ENCODE data around the gene FBXL2.

FBXL2 gene, protein sequence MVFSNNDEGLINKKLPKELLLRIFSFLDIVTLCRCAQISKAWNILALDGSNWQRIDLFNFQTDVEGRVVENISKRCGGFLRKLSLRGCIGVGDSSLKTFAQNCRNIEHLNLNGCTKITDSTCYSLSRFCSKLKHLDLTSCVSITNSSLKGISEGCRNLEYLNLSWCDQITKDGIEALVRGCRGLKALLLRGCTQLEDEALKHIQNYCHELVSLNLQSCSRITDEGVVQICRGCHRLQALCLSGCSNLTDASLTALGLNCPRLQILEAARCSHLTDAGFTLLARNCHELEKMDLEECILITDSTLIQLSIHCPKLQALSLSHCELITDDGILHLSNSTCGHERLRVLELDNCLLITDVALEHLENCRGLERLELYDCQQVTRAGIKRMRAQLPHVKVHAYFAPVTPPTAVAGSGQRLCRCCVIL

DNA sequence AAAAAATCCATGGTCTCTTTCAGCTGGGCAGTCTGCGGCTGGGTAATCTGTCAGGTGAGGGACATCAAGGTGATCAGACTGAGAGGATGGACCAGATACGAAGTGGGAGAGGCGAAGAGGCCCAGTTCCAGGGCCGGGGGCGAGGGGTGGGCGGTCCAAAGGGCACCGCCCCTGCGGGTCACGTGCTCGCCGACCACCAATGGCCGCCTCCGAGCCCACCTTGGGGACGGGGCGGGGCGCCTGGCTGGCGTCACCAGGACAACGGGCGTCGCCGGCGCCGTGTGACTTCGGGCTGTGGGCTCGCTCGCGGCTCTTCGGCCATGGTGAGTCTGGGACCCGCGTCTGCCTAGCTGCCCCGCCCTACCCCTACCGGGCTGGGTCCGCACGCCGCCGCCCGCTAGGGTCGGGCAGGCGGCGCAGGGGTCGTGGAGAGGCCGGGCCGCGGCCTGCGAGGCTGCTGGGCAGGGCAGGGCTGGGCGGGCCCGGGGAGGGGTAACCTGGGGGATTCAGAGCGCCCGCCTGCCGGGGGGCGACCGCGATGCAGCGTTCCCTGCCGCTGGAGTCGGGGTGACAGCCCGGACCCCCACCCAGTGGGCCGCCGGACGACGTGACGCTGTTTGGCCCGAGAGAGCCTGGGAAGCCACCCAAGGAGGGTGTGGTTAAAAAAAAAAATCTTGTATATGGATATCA is at the start of gene FBXL2:
Gene FBXL2 (plus strand): TSS at position 250 of the 690 bp plus-strand sequence. CDS start 71 bp downstream, at position 321.
- DNase-seq = peak; percentile 57

DNA sequence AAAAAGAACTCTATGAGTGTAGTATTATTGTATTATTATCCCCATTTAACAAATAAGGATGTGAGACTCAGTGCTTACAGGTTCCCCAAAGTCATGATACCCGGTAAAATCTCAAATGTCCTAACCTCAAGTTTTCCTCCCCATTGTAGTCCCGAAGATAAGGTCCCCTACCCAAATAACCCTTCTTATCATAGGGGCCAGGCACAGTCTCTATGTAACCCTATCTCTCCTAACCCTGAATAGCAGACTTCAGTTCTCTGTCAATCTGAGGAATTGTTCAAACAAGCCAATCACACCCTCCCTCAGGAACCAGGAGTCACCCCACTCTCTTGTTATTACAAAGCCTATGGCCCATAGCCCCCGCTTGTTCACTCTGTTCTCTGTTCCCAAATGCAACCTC is 48.2 kb upstream of the FBXL2 start:
- no peak for DNase-seq

GRCh38 chr3:33229947-33230346 is 47.3 kb upstream of the FBXL2 start:
- no peak for DNase-seq

DNA sequence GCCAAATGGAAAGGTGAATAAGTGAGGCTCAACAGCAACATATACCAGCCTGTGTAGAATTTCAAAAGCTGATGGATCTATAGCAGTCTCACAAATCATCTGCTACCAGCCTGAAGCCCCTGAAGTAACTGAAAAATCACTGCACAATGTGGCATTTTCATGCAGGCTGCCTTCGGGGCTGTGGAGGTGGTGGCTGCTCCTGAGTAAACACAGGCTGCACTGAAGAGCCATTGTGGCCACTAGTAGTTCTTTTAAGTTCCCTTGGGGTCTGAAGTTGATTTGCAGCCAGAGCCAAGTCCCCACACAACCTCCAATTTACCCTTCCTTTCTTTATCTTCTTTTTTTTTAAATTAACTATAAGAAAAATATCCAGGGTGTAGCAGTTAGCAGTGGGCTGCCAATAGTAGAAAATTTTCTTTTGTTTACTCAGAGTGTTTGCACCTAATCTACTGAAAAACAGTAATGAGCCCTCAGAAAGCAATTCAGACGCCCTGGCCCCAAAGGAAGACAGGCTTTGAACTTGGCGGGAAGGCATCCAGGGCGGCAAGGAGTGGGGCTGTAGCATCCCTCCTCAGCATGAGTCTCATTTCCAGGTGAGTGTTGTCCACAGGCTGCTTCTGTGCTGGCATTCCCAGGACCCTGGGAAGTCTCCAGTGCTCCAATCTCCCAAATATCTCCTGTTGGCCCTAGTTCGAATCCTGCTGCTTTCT is 45.3 kb upstream of the FBXL2 start:
- no peak for DNase-seq

- no peak for DNase-seq
These were observed 43.4 kb upstream of the FBXL2 start for GRCh38 chr3:33233884-33234283.

- no peak for DNase-seq
These were observed 41.2 kb upstream of the FBXL2 start for GRCh38 chr3:33236005-33236404.

GRCh38 chr3:33237439-33237838 is 39.8 kb upstream of the FBXL2 start:
- no peak for DNase-seq

- no peak for DNase-seq
These were observed 38.3 kb upstream of the FBXL2 start for GRCh38 chr3:33238923-33239322.

DNA sequence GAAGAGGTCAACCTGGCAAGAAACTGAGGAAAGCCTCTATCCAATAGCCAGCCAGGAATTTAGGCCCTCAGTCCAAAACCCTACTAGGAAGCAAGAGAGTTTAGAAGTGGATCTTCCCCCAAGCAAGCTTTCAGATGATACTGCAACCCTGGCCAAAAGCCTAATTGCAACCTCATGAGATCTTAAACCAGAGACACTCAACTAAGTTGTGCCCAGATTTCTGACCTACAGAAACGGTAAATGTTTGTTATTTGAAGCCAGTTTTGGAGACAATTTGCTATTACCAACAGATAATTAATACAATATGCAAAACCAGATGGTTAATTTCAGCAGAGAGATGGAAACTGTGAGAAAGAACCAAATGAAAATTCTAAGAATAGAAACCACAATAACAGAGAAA is 37.0 kb upstream of the FBXL2 start:
- no peak for DNase-seq

GRCh38 chr3:33246786-33247185 is 30.5 kb upstream of the FBXL2 start:
- DNase-seq = no peak

DNA sequence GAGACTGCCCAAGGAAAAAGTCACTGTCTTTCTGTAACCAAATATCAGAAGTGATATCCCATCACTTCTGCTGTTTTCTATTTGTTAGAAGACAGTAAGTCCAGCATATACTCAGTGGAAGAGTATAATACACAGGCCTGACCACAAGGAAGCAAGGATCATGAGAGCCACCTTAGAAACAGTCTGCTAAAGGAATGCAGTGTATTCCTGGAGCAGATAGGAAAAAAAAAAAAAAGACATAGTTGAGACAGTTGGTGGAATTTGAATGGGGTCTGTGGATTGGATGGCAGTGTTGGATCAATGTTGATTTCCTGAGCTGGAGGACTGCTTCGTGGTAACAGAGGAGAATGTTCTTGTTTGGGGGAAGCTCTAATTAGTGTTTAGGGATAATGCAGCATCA is 26.5 kb upstream of the FBXL2 start:
- no peak for DNase-seq

DNA sequence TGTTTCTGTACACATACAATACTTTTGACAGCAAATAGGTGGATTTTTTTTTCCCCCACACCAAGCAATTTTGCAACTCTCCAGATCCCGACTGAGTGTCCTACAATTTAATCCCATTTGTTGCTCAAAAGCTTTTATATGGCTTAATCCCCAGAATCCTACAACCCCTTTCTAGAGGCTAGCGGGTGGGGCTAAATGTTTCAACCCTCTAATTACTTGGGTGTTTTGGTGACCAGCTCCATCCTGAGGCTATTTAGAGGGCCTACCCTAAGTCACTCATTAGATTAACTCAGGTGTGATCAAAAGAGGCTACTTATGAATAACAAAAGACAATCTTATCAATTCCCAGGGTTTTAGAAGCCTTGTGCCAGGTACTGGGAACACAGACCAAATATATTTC is 21.0 kb upstream of the FBXL2 start:
- no peak for DNase-seq

DNA sequence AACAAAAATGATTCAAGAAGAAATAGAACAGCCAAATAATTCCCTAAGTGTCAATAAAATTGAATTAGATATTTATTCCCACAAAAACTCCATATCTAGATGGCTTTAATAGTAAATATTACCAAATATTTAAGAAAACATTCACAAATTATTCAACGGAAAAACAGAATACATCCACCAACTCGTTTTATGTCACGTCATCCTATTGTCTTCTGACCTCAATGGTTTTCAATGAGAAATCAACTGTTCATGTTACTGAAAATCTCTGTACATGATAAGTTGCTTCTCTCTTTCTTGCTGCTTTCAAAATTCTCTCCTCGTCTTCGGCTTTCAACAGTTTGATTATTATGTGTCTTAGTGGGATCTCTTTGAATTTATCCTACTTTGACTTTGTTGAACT is 17.1 kb upstream of the FBXL2 start:
- no peak for DNase-seq

GRCh38 chr3:33269385-33269784 is 7.9 kb upstream of the FBXL2 start:
- DNase-seq = no peak

- DNase-seq = no peak
These were observed 5.9 kb upstream of the FBXL2 start for GRCh38 chr3:33271324-33271723.

DNA sequence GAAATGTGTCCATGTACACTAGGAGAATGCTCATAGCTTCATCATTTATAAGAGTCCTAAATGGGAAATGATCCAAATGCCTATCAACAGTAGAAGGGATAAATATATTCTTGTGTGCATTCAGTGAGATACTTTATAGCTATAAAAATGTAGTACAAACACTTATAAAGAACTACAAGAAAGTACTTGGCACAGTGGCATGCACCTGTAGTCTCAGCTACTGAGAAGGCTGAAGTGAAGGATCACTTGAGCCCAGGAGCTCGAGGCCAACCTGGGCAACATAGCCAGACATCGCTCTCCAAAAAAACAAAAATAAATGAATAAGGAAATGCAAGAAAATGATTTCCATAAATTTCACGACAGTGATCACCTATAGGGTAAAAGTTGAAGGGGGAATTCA is 3.6 kb upstream of the FBXL2 start:
- DNase-seq = no peak

GRCh38 chr3:33278163-33278562 is 921 bp downstream of the FBXL2 start:
- DNase-seq = peak; percentile 25

DNA sequence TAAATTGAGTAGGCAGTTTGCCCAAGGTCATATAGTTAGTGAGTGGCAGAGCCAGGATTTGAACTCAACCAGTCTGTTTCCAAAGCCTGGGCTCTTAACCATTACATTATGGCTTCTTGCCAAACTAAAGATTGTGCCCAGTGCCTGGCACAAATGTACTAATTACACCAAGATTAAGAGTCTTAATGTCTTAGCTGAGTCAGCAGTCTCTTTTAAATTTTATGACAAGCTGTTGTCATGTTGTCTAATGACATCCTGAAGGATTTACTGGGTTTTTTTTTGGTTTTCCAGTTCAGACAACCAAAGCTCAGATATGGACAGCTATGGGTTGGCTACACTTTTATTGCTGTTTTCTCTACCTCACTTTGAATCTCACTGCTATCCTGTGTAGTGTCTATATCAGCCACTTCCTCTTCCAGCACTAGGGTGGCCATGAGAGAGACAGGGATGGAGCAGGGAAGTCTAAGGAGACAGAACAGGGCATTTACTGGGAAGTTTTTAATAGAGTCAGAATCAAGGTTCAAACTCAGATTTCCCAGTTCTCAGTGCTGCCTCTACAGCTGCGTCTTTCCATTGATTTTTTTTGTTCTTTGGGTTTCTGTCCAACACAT is 10.5 kb downstream of the FBXL2 start:
- no peak for DNase-seq

DNA sequence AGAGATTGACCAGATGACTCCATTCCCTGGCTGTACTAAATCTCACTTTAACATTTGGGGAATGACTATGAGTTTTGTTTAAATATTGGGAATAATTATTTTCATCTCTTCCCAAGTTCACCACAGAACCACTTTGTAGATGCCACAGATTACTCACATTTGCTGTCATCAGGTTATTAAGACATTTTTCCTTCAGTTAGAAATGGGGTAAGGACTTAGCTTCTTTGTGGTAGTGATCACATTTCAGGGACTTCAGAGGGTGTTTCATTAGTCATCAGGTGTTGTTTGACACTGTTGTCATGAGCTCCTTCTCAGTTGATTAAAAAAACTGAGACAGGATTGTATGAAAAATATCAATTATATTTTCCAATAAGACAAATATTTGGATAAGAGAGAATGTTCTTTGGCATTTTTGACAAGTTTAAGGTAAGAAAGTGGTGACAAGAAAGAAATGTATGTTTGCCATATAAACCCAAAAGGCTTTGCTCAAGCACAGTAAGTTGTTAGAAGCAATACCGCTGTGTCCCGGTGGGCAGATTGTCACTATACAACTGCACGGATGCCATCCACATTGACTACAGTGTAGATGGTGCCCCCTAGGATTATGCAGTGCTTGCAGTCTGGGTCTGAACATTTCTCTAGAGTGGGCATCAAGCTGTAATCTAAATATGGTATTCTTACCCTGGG is 22.3 kb downstream of the FBXL2 start:
- no peak for DNase-seq

DNA sequence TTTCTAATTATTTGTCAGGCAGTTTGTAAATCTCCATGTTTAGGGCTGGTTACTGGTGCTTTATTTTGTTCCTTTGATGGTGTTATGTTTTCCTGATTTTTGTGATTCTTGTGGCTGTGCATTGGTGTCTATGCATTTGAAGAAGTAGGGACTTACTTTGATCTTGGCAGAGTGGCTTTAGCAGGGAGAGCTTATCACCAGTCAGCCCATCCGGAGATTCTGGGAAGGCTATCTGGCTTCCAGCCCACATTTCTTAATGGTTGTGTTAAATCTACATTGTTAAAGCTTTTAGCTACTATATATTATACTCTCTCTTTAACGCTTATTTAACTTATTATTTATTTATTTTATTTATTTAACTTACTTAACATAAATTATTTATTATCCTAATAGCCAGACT is 35.1 kb downstream of the FBXL2 start:
- DNase-seq = no peak

DNA sequence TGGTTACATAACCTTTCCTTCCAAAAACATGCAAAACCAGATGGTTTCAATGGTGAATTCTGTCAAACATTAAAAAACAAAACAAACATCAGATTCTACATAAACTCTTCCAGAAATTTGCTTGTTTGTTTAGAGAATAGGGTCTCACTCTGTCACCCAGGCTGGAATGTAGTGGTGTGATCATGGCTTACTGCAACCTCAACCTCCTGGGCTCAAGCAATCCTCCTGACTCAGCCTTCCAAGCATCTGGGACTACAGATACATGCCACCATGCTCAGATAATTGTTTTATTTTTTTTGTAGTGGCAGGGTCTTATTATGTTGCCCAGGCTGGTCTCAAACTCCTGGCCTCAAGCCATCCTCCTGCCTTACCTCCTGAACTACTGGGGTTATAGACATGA is 36.1 kb downstream of the FBXL2 start:
- DNase-seq = no peak

DNA sequence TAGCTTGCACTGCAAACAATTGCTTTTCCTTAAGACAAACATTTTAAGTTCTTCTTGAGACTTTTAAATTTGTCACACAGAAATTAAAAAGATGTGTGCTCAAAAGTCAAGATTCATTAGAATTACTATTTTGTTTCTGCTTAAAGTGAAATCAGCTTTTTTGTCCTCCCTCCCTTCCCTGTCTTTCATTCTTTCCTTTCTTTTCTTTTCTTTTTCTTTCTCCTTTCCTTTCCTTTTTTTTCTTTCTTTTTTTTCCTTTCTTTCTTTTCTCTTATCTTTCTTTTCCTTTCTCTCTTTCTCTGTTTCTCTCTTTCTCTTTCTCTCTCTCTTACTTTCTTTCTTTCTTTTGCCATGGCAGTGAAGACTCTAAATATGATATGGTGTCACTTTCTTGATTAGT is 37.8 kb downstream of the FBXL2 start:
- DNase-seq = no peak

DNA sequence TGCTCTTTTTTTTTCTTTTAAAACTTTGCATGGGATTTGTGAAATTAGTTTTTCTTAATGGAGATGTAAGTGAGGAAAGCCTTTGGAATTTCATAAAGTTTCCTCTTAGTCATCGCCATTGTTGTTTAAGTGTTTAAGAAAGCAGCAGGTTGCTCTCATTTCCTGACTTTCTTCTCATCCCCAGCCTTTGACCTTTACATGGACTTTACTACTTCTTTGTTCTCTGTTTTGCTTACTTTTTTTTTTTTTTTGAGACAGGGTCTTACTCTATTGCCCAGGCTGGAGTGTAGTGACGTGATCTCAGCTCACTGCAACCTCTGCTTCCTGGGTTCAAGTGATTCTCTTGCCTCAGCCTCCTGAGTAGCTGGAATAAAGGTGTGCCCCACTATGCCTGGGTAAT is 38.6 kb downstream of the FBXL2 start:
- DNase-seq = no peak

Measured in NCI-H510A treated with DMSO at 0.1 percent for 48 hours (cell line).